HepG2 (cell line): ENCODE results near the gene OR1F1. TPM values are rescaled to one million over a fixed set of nuclear protein-coding genes. Genes with fewer than 3 reads are reported as not detected.

Source experiments
- ASH2L ChIP-seq: fragments of 300-600, 200-600 bp; sonication (generic); IDR thresholded peaks from 2 replicates; pipeline ENCODE4 v1.7.0; 2017; ENCODE audit warnings: low read depth, mild to moderate bottlenecking, moderate library complexity, mixed read lengths, low read length; ENCODE audit not compliant: insufficient read length
- FOXK1 ChIP-seq: sonication (generic); formaldehyde crosslinking; IDR thresholded peaks from 2 replicates; pipeline ENCODE4 v1.4.0; 2020; ENCODE audit warnings: low read depth, missing genetic modification reagents, borderline replicate concordance
- HDAC1 ChIP-seq: sonication (generic); formaldehyde crosslinking; IDR thresholded peaks from 2 replicates; pipeline ENCODE4 v1.5.1; 2020; ENCODE audit warnings: mild to moderate bottlenecking, missing genetic modification reagents
- KDM5B ChIP-seq: sonication (generic); formaldehyde crosslinking; IDR thresholded peaks from 2 replicates; pipeline ENCODE4 v1.4.0; 2020; ENCODE audit warnings: missing genetic modification reagents, mild to moderate bottlenecking, borderline replicate concordance
- RARA ChIP-seq: IDR thresholded peaks from 2 replicates; pipeline ENCODE4 v1.6.1; 2016; ENCODE audit warnings: missing genetic modification reagents, missing compliant biosample characterization
- RARG ChIP-seq: sonication (generic); formaldehyde crosslinking; IDR thresholded peaks from 2 replicates; pipeline ENCODE4 v1.4.0; 2020; ENCODE audit warnings: low read depth, mild to moderate bottlenecking, missing genetic modification reagents
- RBFOX2 ChIP-seq: fragments of 200-400 bp; formaldehyde crosslinking; IDR thresholded peaks from 2 replicates; pipeline ENCODE4 v1.6.1; 2017; ENCODE audit warnings: low read depth, mild to moderate bottlenecking, low read length
- SALL1 ChIP-seq: sonication (generic); formaldehyde crosslinking; IDR thresholded peaks from 2 replicates; pipeline ENCODE4 v1.8.0; 2022; ENCODE audit warnings: mild to moderate bottlenecking, missing genetic modification reagents
- TBX2 ChIP-seq: sonication (generic); formaldehyde crosslinking; IDR thresholded peaks from 2 replicates; pipeline ENCODE4 v1.5.0; 2020; ENCODE audit warnings: missing genetic modification reagents, mild to moderate bottlenecking, borderline replicate concordance
- ZMYM4 ChIP-seq: sonication (generic); formaldehyde crosslinking; IDR thresholded peaks from 2 replicates; pipeline ENCODE4 v1.8.1; 2023; ENCODE audit warnings: mild to moderate bottlenecking, missing genetic modification reagents
- ZNF101 ChIP-seq: sonication (generic); formaldehyde crosslinking; IDR thresholded peaks from 2 replicates; pipeline ENCODE4 v1.4.0; 2020; ENCODE audit warnings: mild to moderate bottlenecking, low read depth, missing genetic modification reagents, borderline replicate concordance
- ZNF589 ChIP-seq: sonication (generic); formaldehyde crosslinking; conservative IDR thresholded peaks from 2 replicates; pipeline ENCODE4 v1.8.0; 2022; ENCODE audit warnings: mild to moderate bottlenecking, moderate library complexity, missing genetic modification reagents
- ZNF746 ChIP-seq: sonication (generic); formaldehyde crosslinking; IDR thresholded peaks from 2 replicates; pipeline ENCODE4 v1.8.0; 2022; ENCODE audit warnings: mild to moderate bottlenecking, missing genetic modification reagents
- polyA plus RNA-seq, 8 experiments: library from polyadenylated mRNA; depleted of rRNA in 3 of 8; stranded (reverse) in 7 of 8; unstranded in 1 of 8; fragments of >200 nt; fragmentation: Illumina TruSeq in 4 of 8; extraction: Trizol in 4 of 8; gene quantifications; 2 replicates each; pipeline versions ENCODE4 v1.2.1 to v1.2.3, GENCODE V29; 2011 to 2016; ENCODE audit warnings: low read depth in 4 of 8, missing spikeins in 1 of 8, mixed read lengths in 1 of 8; ENCODE audit not compliant: insufficient read depth in 1 of 8
- total RNA-seq, 5 experiments: library from RNA; depleted of rRNA; stranded (reverse); fragments of >200 nt; fragmentation: Illumina TruSeq; extraction: Trizol; gene quantifications; 2 replicates each; pipeline ENCODE4 v1.2.3, GENCODE V29; 2016; ENCODE audit warnings: low read depth in 1 of 5
- TF ChIP-seq, protein P1 (sequence below): sonication (generic); formaldehyde crosslinking; IDR thresholded peaks from 2 replicates; pipeline ENCODE4 v1.4.0; 2020; ENCODE audit warnings: missing genetic modification reagents
- TF ChIP-seq, protein P2 (sequence below): sonication (generic); formaldehyde crosslinking; IDR thresholded peaks from 2 replicates; pipeline ENCODE4 v1.8.0; 2022; ENCODE audit warnings: low read depth, missing genetic modification reagents
- TF ChIP-seq, protein P3 (sequence below): sonication (generic); formaldehyde crosslinking; IDR thresholded peaks from 2 replicates; pipeline ENCODE4 v1.4.0; 2020; ENCODE audit warnings: mild to moderate bottlenecking, missing genetic modification reagents

Gene OR1F1
- total and polyA plus RNA-seq, 2 of the 13 experiments (the other 11 are each of a cell fraction or from before 2014, with no cell fraction given) = 0.90 TPM; not detected in 1

DNA sequence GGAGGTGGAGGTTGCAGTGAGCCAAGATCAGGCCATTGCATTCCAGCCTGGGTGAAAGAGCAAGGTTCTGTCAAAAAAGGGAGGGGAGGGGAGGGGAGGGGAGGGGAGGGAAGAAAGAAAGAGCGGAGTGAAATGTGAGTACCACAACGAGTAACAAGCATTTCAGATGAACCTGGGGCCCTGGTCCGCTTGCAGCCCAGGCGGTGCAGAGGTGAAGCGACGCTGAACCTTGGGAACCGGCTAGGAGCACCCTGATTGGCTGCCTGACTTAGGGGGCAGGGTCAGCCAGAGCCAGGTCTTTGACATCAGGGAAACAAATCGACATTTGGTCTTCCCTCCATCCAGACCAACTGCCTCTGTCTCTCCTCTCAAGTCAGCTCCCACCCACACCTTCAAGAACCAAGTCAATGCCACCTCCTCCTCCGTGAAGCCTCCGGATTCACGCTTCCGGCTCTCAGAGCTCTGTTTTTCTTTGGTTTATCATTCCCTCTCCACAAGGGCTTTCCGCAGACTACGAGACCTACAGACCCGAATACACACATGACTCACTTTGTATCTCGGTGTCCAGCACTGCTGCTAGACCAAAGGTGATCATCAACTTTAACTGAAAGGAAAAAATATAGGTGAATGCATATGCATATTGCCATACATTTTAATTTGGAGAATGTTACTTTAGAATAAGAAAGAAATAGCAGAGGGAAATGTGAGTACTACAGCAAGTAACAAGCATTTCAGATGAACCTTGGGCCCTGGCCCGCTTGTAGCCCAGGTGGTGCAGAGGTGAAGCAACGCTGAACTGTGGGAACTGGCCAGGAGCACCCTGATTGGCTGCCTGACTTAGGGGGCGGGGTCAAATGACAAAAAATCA lies 19.3 kb downstream of the OR1F1 start (continued):
- TF ChIP-seq SALL1 (0 out of 2 replicates have a peak, but pooled peaks have one; percentile 27), ASH2L (peak; percentile 56), KDM5B (CRISPR knock-in tag) (no peak), RBFOX2 (no peak), ZNF589 (CRISPR knock-in tag) (no peak), RARA (CRISPR knock-in tag) (0 out of 2 replicates have a peak, but pooled peaks have one; percentile 2), TBX2 (CRISPR knock-in tag) (0 out of 2 replicates have a peak, but pooled peaks have one; percentile 43), HDAC1 (CRISPR knock-in tag) (peak; percentile 23; the same call in 1 of the 2 replicates), ZNF746 (peak; percentile 30; the same call in 1 of the 2 replicates), ZMYM4 (CRISPR knock-in tag) (0 out of 2 replicates have a peak, but pooled peaks have one; percentile 27), FOXK1 (CRISPR knock-in tag) (no peak), ZNF101 (CRISPR knock-in tag) (no peak), RARG (no peak)
- TF ChIP-seq, protein P1, sequence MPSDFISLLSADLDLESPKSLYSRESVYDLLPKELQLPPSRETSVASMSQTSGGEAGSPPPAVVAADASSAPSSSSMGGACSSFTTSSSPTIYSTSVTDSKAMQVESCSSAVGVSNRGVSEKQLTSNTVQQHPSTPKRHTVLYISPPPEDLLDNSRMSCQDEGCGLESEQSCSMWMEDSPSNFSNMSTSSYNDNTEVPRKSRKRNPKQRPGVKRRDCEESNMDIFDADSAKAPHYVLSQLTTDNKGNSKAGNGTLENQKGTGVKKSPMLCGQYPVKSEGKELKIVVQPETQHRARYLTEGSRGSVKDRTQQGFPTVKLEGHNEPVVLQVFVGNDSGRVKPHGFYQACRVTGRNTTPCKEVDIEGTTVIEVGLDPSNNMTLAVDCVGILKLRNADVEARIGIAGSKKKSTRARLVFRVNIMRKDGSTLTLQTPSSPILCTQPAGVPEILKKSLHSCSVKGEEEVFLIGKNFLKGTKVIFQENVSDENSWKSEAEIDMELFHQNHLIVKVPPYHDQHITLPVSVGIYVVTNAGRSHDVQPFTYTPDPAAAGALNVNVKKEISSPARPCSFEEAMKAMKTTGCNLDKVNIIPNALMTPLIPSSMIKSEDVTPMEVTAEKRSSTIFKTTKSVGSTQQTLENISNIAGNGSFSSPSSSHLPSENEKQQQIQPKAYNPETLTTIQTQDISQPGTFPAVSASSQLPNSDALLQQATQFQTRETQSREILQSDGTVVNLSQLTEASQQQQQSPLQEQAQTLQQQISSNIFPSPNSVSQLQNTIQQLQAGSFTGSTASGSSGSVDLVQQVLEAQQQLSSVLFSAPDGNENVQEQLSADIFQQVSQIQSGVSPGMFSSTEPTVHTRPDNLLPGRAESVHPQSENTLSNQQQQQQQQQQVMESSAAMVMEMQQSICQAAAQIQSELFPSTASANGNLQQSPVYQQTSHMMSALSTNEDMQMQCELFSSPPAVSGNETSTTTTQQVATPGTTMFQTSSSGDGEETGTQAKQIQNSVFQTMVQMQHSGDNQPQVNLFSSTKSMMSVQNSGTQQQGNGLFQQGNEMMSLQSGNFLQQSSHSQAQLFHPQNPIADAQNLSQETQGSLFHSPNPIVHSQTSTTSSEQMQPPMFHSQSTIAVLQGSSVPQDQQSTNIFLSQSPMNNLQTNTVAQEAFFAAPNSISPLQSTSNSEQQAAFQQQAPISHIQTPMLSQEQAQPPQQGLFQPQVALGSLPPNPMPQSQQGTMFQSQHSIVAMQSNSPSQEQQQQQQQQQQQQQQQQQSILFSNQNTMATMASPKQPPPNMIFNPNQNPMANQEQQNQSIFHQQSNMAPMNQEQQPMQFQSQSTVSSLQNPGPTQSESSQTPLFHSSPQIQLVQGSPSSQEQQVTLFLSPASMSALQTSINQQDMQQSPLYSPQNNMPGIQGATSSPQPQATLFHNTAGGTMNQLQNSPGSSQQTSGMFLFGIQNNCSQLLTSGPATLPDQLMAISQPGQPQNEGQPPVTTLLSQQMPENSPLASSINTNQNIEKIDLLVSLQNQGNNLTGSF (CRISPR knock-in tag) = no peak
- TF ChIP-seq, protein P2, sequence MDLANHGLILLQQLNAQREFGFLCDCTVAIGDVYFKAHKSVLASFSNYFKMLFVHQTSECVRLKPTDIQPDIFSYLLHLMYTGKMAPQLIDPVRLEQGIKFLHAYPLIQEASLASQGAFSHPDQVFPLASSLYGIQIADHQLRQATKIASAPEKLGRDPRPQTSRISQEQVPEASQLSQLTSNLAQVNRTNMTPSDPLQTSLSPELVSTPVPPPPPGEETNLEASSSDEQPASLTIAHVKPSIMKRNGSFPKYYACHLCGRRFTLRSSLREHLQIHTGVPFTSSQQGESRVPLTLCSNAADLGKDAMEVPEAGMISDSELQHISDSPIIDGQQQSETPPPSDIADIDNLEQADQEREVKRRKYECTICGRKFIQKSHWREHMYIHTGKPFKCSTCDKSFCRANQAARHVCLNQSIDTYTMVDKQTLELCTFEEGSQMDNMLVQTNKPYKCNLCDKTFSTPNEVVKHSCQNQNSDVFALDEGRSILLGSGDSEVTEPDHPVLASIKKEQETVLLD = no peak
- TF ChIP-seq, protein P3, sequence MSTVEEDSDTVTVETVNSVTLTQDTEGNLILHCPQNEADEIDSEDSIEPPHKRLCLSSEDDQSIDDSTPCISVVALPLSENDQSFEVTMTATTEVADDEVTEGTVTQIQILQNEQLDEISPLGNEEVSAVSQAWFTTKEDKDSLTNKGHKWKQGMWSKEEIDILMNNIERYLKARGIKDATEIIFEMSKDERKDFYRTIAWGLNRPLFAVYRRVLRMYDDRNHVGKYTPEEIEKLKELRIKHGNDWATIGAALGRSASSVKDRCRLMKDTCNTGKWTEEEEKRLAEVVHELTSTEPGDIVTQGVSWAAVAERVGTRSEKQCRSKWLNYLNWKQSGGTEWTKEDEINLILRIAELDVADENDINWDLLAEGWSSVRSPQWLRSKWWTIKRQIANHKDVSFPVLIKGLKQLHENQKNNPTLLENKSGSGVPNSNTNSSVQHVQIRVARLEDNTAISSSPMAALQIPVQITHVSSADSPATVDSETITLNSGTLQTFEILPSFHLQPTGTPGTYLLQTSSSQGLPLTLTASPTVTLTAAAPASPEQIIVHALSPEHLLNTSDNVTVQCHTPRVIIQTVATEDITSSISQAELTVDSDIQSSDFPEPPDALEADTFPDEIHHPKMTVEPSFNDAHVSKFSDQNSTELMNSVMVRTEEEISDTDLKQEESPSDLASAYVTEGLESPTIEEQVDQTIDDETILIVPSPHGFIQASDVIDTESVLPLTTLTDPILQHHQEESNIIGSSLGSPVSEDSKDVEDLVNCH (CRISPR knock-in tag) = no peak
